H9 (cell line): ENCODE measurements around the gene PPM1H. TPM values are rescaled to one million over a fixed set of nuclear protein-coding genes. Genes with fewer than 3 reads are reported as not detected.

Experiments used
- DNase-seq: peaks from one replicate; pipeline ENCODE4 v3.0.0-alpha.2; 2017
- H2AFZ ChIP-seq: one replicate; pipeline ENCODE4 v1.6.1; 2013; ENCODE audit warnings: mild to moderate bottlenecking, low read length, control low read depth, moderate library complexity
- H2AK5ac ChIP-seq: 2 replicates; pipeline ENCODE4 v1.6.1; 2013; ENCODE audit warnings: low read length, control low read depth, mixed read lengths; ENCODE audit not compliant: insufficient read length
- H2BK120ac ChIP-seq: one replicate; pipeline ENCODE4 v1.6.1; 2013; ENCODE audit warnings: low read depth, mild to moderate bottlenecking, low read length, control low read depth, inconsistent platforms; ENCODE audit not compliant: poor library complexity, severe bottlenecking
- H2BK12ac ChIP-seq: 2 replicates; pipeline ENCODE4 v1.6.1; 2013; ENCODE audit warnings: low read length, control low read depth, mixed read lengths, low read depth; ENCODE audit not compliant: insufficient read length
- H2BK15ac ChIP-seq: 2 replicates; pipeline ENCODE4 v1.6.1; 2013; ENCODE audit warnings: low read depth, low read length, control low read depth
- H2BK20ac ChIP-seq: one replicate; pipeline ENCODE4 v1.6.1; 2013; ENCODE audit warnings: low read depth, mild to moderate bottlenecking, low read length, control low read depth, inconsistent platforms; ENCODE audit not compliant: poor library complexity, severe bottlenecking
- H2BK5ac ChIP-seq: 2 replicates; pipeline ENCODE4 v1.6.1; 2013; ENCODE audit warnings: low read length, control low read depth, mixed read lengths; ENCODE audit not compliant: insufficient read length
- H3K14ac ChIP-seq: 2 replicates; pipeline ENCODE4 v1.6.1; 2013; ENCODE audit warnings: low read length, control low read depth; ENCODE audit not compliant: insufficient read depth
- H3K18ac ChIP-seq: 2 replicates; pipeline ENCODE4 v1.6.1; 2013; ENCODE audit warnings: low read depth, mild to moderate bottlenecking, mixed read lengths, low read length, control low read depth; ENCODE audit not compliant: insufficient read length
- H3K23ac ChIP-seq: 2 replicates; pipeline ENCODE4 v1.6.1; 2013; ENCODE audit warnings: low read length, control low read depth, mixed read lengths, low read depth; ENCODE audit not compliant: insufficient read length
- H3K23me2 ChIP-seq: 2 replicates; pipeline ENCODE4 v1.6.1; 2013; ENCODE audit warnings: low read depth, mild to moderate bottlenecking, mixed read lengths, low read length, control low read depth; ENCODE audit not compliant: insufficient read length, poor library complexity, severe bottlenecking
- H3K27ac ChIP-seq: 2 replicates; pipeline ENCODE4 v1.5.1; 2013; ENCODE audit warnings: low read length, control low read depth, mixed read lengths, low read depth; ENCODE audit not compliant: insufficient read length
- H3K27me3 ChIP-seq: 2 replicates; pipeline ENCODE4 v1.6.1; 2013; ENCODE audit warnings: low read length, control low read depth, inconsistent platforms; ENCODE audit not compliant: insufficient read depth
- H3K4ac ChIP-seq: 2 replicates; pipeline ENCODE4 v1.6.1; 2013; ENCODE audit warnings: low read depth, mild to moderate bottlenecking, control low read depth, inconsistent platforms, low read length, moderate library complexity
- H3K4me1 ChIP-seq: 2 replicates; pipeline ENCODE4 v1.6.1; 2013; ENCODE audit warnings: low read length, control low read depth, inconsistent platforms; ENCODE audit not compliant: insufficient read depth
- H3K4me2 ChIP-seq: 2 replicates; pipeline ENCODE4 v1.6.1; 2013; ENCODE audit warnings: low read length, control low read depth, mixed read lengths; ENCODE audit not compliant: insufficient read length, insufficient read depth
- H3K56ac ChIP-seq: 2 replicates; pipeline ENCODE4 v1.6.1; 2013; ENCODE audit warnings: low read depth, mild to moderate bottlenecking, mixed read lengths, low read length, control low read depth; ENCODE audit not compliant: insufficient read length
- H3K79me1 ChIP-seq: 2 replicates; pipeline ENCODE4 v1.6.1; 2013; ENCODE audit warnings: low read depth, mild to moderate bottlenecking, moderate library complexity, low read length, control low read depth, inconsistent platforms; ENCODE audit not compliant: insufficient read depth, poor library complexity, severe bottlenecking
- H3K79me2 ChIP-seq: 2 replicates; pipeline ENCODE4 v1.6.1; 2013; ENCODE audit warnings: low read length, control low read depth, inconsistent platforms; ENCODE audit not compliant: insufficient read depth
- H3K9ac ChIP-seq: 2 replicates; pipeline ENCODE4 v1.6.1; 2013; ENCODE audit warnings: low read length, control low read depth, mixed read lengths; ENCODE audit not compliant: insufficient read length; ENCODE audit errors: extremely low read depth
- H3K9me3 ChIP-seq: one replicate; pipeline ENCODE4 v1.6.1; 2013; ENCODE audit warnings: low read depth, low read length, inconsistent platforms; ENCODE audit not compliant: control insufficient read depth
- H3T11ph ChIP-seq: one replicate; pipeline ENCODE4 v1.6.1; 2013; ENCODE audit warnings: mild to moderate bottlenecking, low read length, control low read depth, inconsistent platforms
- H4K20me1 ChIP-seq: one replicate; pipeline ENCODE4 v1.6.1; 2013; ENCODE audit not compliant: control insufficient read depth, insufficient read length, insufficient read depth
- H4K5ac ChIP-seq: 2 replicates; pipeline ENCODE4 v1.6.1; 2013; ENCODE audit warnings: low read depth, mild to moderate bottlenecking, mixed read lengths, low read length, control low read depth; ENCODE audit not compliant: insufficient read length
- H4K8ac ChIP-seq: replicated peaks from 2 replicates; pipeline ENCODE4 v1.6.1; 2013; ENCODE audit warnings: low read length, control low read depth, mixed read lengths, low read depth; ENCODE audit not compliant: insufficient read length
- H4K91ac ChIP-seq: 2 replicates; pipeline ENCODE4 v1.6.1; 2013; ENCODE audit warnings: low read depth, mild to moderate bottlenecking, moderate library complexity, mixed read lengths, low read length, control low read depth; ENCODE audit not compliant: insufficient read length
- H3K27ac Mint-ChIP-seq, 3 experiments: 2 replicates in 2 of 3; 3 replicates in 1 of 3; pipeline ENCODE4 v1.8.0; 2020 to 2021; ENCODE audit warnings: mixed read lengths in 3 of 3, mild to moderate bottlenecking in 1 of 3, moderate library complexity in 1 of 3
- H3K27me3 Mint-ChIP-seq: 2 replicates; pipeline ENCODE4 v1.8.0; 2021; ENCODE audit warnings: low read depth, mild to moderate bottlenecking, moderate library complexity, mixed read lengths
- H3K36me3 Mint-ChIP-seq, 3 experiments: 2 replicates in 2 of 3; 3 replicates in 1 of 3; pipeline ENCODE4 v1.8.0; 2020 to 2021; ENCODE audit warnings: low read depth in 3 of 3, mixed read lengths in 3 of 3; ENCODE audit not compliant: insufficient read depth in 1 of 3
- H3K4me1 Mint-ChIP-seq, 2 experiments: 2 replicates each; pipeline ENCODE4 v1.8.0; 2020; ENCODE audit warnings: mixed read lengths in 2 of 2
- H3K4me3 Mint-ChIP-seq, 2 experiments: 2 replicates in 1 of 2; 3 replicates in 1 of 2; pipeline ENCODE4 v1.8.0; 2020 to 2021; ENCODE audit warnings: mild to moderate bottlenecking in 2 of 2, mixed read lengths in 2 of 2, moderate library complexity in 1 of 2
- H3K9me3 Mint-ChIP-seq, 2 experiments: 2 replicates in 1 of 2; 3 replicates in 1 of 2; pipeline ENCODE4 v1.8.0; 2020; ENCODE audit warnings: mild to moderate bottlenecking in 2 of 2, mixed read lengths in 2 of 2, moderate library complexity in 1 of 2
- WGBS: extraction: QIAGEN DNeasy Blood & Tissue Kit; methylation state at CpG from one replicate; pipeline ENCODE4 v1.1.7; 2013; ENCODE audit warnings: missing lambda C conversion rate, low lambda C conversion rate, mixed read lengths; ENCODE audit not compliant: insufficient read length; ENCODE audit errors: extremely low coverage; 5-methylcytosine and 5-hydroxymethylcytosine counted together
- total RNA-seq: library from RNA; stranded (reverse); gene quantifications from 2 replicates; pipeline ENCODE4 v1.2.1, GENCODE V29; 2021
- TF ChIP-seq, protein P1 (sequence below): fragments of 200-600 bp; sonication (generic); conservative IDR thresholded peaks from 3 replicates; pipeline ENCODE4 v1.8.0; 2021; ENCODE audit warnings: antibody characterized with exemption, mild to moderate bottlenecking

PPM1H gene
- total RNA-seq, 1 experiment from 2014 or later = 22.1 TPM

DNA sequence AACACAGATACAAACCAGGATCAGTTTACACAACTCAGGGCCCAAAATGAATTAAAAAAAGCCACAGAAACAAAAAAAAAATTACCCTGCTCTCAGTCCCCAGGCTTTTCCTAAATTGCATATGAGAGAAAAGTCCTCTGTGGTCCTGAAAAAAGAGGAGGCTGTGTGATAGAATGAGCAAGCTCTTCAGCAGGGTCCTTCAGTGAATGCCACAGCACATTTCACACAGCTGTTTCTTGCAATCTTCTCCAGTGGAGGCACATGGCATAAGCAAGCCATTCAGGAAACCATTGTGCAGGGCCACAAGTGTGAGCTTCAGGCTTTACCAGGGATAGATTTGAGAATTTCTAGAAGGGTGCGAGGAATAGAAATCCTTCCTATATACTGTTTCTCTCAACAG is 168.5 kb downstream of the PPM1H start:
- Histone ChIP-seq H4K91ac (no peak overlapping the region), H3K27me3 (no peaks in the 10 kb centered on the region), H3K4me2 (no peak overlapping the region), H3K23me2 (no peaks in the 10 kb centered on the region), H3K23ac (no peak overlapping the region), H2BK120ac (no peak overlapping the region), H2BK5ac (no peak overlapping the region), H3K27ac (no peak overlapping the region), H3K4ac (no peak overlapping the region), H3K9ac (no peak overlapping the region), H2BK15ac (no peak overlapping the region), H3K14ac (no peak overlapping the region), H3K4me1 (peaks cover 3% of the 10 kb centered on the region; the same call in 1 of the 2 replicates), H3K18ac (no peak overlapping the region), H2BK20ac (no peak overlapping the region), H3K79me2 (no peaks in the 10 kb centered on the region), H4K8ac (no peak overlapping the region), H4K20me1 (no peaks in the 10 kb centered on the region), H3T11ph (no peak overlapping the region), H4K5ac (no peak overlapping the region), H2AK5ac (no peak overlapping the region), H3K56ac (no peak overlapping the region), H2AFZ (no peak overlapping the region), H2BK12ac (no peak overlapping the region), H3K79me1 (no peaks in the 10 kb centered on the region), H3K9me3 (no peaks in the 10 kb centered on the region)
- Mint-ChIP-seq H3K4me3 (no peak overlapping the region), H3K27ac (no peak overlapping the region; a peak in 1 of 7 replicates), H3K9me3 (no peaks in the 10 kb centered on the region), H3K4me1 (peaks cover 21 to 28% of the 10 kb centered on the region in 2 experiments), H3K27me3 (peaks cover 3% of the 10 kb centered on the region; the same call in 1 of the 2 replicates), H3K36me3 (peaks cover 0 to 9% (median 7%) of the 10 kb centered on the region in 3 experiments; a peak in 5 of 7 replicates)
- WGBS = no CpG with 5 or more reads among the region's 1 CpG
- DNase-seq = no peak
- TF ChIP-seq, protein P1, sequence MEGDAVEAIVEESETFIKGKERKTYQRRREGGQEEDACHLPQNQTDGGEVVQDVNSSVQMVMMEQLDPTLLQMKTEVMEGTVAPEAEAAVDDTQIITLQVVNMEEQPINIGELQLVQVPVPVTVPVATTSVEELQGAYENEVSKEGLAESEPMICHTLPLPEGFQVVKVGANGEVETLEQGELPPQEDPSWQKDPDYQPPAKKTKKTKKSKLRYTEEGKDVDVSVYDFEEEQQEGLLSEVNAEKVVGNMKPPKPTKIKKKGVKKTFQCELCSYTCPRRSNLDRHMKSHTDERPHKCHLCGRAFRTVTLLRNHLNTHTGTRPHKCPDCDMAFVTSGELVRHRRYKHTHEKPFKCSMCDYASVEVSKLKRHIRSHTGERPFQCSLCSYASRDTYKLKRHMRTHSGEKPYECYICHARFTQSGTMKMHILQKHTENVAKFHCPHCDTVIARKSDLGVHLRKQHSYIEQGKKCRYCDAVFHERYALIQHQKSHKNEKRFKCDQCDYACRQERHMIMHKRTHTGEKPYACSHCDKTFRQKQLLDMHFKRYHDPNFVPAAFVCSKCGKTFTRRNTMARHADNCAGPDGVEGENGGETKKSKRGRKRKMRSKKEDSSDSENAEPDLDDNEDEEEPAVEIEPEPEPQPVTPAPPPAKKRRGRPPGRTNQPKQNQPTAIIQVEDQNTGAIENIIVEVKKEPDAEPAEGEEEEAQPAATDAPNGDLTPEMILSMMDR = no peak
